ENCODE results near the gene GPI.

Gene GPI

DNA sequence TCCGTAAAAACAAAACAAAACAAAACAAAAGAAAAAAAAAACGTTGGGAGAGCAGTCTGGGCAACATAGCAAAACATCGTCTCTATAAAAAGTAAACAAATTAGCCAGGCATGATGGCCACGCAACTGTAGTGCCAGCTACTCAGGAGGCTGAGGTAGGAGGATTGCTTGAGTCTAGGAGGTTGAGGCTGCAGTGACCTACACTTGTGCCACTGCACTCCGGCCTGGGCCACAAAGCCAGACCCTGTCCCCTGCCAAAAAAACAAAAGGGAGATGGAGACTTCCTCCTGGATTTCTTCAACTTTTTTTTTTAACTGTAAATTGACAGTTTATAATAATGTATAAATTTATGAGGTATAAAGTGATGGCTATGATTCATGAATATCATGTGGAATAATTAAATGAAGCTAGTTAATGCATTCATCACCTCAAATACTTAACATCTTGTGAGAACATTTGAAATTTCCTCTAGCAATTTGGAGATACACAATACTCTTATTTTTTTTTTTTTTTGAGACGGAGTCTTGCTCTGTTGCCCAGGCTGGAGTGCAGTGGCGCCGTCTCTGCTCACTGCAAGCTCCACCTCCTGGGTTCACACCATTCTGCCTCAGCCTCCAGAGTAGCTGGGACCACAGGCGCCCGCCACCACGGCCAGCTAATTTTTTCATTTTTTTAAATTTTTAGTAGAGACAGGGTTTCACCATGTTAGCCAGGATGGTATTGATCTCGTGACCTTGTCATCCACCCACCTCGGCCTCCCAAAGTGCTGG, 41.1 kb downstream of the GPI start:
- DNase-seq: no peak

DNA sequence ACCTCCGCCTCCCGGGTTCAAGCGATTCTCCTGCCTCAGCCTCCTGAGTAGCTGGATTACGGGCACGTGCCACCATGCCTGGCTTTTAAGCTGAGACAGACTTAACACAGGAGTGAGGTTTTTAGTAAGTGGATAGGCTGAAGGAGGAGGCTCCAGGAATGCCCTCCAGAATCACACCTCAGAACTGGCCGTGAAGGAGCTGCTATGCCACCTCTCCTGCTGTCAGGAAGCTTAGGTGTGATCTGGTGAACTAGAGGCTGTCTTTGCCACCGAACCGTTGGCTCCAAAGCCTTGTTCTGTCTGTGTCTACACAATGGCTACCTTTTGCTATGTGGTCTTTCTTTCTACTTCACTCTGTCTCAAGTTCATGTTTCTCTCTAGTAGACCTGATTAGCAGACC, 43.4 kb downstream of the GPI start:
- no peak for DNase-seq

DNA sequence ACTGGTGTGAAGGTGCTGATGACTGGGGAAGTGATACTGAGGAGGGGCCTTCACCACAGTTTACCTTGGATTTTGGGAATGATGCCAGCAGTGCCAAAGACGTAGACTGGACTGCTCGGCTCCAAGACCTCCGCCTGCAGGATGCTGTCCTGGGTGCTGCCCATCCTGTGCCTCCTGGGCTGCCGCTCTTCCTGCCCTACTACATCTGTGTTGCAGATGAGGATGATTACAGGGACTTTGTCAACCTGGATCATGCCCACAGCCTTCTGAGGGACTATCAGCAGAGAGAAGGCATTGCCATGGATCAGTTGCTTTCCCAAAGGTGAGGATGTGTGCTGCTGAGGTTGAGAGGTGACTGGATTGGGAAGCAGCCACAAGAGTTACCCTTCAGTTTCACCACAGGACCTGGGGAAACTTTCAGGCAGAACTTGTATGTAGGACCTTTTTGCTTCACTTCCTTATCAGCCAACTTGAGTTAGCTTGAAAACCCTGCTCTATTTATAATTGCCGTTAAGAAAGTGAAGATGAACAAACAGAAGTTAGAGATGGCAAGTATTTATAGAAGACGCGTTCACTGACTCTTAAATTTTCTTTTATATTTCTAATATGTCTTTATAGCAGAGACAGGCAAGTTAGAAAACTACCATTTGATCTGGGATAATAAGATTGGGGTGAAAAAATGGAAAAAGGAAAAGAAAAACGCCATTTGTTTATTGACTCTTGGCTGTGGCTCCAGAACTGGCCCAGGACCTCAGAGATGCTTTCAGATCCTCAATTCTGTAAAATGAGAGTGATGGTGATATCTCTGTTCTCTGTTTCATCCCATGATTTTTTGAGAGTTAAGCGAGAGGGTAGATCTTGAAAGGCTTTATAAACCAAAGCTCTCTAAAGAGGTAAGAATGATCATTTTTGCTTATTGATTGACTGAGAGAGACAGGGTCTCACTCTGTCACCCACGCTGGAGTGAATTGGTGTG, 44.5 kb downstream of the GPI start:
- DNase-seq: no peak

DNA sequence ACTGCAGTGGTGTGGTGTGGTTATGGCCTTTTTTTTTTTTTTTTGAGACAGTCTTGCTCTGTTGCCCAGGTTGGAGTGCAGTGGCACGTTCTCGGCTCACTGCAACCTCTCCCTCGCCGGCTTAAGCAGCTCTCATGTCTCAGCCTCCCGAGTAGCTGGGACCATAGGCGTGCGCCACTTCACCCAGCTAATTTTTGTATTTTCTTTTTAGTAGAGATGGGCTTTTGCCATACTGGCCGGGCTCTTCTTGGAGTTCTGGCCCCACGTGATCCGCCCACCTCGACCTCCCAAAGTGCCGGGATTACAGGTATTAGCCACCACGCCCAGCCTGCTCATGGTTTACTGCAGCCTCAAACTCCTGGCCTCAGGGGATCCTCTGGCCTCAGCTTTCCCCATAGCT, 46.2 kb downstream of the GPI start:
- no peak for DNase-seq

DNA sequence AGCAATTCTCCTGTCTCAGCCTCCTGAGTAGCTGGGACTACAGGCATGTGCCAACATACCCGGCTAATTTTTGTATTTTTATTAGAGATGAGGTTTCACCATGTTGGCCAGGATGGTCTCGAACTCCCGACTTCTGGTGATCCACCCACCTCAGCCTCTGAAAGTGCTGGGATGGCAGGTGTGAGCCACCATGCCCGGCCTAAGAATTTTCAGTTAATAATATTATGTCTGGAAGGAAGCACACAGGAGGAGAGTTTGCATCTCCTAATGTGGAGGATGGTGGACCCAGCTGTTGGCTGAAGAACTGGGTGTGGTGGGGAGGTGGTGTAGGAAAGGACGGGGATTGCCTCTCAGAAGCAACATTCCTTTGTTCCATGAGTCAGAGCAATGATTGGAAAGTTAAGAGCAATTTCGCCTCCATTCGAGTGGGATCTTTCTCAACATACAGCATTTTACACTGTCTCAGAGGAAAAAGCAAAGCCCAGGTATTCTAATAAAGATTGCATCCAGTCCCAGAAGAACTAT, 51.1 kb downstream of the GPI start:
- no peak for DNase-seq

DNA sequence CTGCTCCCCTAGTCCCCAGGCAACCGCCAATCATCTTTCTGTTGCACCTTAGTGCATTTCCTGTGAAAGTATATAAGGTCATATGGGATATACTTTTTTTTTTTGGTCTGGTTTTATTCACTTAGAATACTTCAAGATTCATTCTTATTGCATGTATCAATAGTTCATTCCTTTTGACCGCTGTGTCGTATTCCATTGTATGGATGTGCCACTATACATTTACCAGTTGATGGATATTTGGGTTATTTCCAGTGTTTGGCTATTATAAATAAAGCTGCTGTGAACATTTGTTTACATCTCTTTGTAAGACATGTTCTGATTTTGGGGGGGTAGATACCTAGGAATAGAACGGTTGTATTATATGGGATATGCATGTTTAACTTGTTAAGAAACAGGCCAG, 53.3 kb downstream of the GPI start:
- DNase-seq: no peak

DNA sequence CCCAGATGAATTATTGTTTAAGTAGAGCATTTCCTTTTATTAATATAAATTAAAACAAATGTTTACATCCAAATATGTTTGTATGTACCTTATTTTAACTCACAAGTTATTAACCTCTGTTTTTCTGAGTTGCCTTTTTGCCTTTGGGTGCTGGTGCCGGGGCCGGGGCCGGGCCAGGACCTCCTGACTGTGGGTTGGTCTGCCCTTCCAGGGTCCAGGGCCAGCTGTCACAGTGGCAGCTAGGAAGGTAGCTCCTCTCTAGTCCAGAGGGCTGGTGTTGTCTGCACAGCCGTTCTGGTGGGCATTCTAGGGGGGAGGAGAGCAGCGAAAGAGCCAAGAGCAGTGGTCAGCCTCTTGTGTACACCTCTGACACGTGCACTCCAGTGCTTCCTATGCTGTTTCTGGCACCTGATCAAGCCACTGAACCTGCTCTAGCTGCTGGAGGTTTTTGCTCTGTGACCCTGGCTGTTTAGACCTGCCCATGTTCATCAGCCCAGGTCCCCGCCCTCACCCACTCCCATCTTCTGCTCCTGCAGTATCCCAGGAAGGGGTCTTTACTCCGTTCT, 61.2 kb downstream of the GPI start:
- no peak for DNase-seq

DNA sequence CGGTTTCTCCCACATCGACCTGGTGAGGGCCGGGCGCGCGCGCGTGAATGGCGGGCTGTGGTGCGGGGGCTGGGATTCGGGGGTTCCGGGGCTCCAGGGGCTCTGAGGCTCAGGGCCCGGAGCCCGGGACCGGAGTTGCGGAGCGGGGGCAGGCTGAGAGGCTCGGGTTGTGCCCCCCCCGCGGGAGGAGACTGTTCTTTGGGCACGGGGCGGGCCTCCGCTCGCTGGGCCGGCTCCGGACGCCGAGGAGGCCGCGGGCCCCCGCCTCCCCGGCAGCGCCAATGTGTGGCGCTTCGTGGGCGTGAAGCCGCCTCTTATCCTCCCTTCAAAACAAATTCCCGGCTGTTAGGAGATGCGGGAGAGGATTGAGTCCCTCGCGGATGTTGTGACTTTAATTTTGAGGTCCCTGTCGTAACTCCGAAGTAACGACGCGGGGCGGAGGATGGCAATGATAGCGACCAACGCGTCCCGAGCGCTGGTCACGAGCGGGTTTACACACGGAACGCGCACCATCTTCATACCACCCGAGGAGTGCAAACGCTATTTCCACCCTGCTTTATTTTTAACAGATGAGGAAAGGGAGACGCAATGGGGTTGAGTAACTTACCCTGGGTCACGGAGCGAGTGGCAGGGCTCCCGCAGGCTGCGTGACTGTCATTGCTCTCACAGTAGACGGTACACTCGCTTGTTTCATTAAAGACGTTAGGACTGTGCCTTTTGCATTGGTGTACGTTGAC, 63.7 kb downstream of the GPI start:
- no peak for DNase-seq

DNA sequence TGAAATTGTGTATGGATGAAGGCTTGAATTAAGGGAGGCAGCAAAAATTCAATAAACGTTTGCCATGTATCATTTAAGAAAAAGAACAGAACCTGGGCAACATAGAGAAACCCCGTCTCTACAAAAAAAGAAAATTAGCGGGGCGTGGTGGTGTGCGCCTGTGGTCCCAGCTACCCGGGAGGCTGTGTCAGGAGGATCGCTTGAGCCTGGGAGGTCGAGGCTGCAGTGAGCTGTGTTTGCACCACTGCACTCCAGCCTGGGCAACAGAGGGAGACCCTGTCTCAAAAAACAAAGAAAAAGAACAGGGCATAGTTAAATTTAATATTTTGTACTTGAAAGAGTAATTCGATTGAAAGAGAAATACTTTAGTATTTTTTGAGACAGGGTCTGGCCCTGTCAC, 64.6 kb downstream of the GPI start:
- DNase-seq: no peak

DNA sequence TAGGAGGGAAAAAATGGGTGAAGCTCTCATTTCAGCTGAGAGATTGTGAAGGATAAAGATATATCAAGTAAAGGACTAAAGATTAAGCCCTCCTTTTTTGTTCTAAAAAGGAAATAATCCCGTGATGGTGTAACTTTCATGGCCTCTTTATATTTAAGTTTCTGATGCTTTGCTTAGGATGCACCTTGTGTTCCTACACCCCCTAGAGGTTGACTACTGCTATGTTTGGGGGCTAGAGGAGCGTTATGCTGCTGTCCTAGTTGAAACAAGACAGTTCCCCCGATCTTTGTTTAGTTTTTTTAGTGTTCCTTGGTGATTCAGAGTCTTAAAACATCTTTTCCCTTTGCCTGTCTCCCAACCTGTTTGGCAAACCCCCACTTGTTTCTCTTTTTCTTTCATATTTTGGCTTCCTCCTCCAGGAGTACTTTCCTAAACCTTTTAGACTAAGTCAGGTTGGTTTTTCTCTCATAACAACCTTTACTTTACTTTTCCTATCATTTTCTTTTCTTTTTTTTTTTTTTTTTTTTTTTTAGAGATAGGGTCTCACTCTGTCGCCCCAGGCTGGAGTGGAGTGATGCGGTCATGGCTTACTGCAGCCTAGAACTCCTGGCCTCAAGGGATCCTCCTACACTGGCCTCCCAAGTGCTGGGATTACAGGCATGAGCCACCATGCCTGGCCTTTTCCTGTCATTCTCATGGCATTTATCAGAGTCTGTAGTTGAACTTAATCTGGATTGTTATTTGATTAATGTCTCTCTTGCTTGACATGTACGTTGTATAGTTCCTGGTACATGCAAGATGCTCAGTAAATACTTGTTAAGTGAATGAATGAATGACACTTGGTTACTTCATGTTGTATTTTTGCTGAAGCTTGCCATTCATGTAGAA, 66.0 kb downstream of the GPI start:
- no peak for DNase-seq

DNA sequence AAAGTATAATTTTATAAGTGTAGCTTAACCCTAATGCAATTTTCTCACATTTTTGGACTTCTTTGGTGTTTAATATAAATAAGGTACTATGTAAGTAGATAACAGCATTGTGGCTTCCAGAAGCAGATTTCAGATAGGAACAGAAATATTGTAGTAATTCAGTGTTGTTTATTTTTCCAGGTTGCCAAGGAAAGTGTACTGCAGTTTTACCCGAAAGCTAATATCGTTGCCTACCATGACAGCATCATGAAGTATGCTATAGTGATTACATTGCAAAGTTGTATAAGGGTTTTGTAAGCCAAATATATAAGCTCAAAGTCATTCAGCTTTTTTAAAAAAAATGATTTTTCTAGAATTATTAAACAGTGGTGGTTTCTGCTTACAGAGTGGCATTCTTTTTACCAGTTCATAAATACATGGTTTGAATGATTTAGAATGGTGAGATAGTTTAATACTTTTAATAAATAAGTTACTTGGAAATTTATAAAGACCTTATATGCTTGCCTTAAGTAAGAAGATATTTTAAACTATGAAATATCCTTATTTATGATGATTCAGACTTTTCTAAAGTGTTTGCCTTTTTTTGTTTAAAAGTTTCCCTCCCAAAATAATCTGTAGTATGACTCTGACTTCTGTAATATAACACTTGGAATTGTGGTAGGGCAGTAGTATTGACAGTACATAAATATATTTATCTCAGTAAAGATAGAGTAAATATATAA, 66.8 kb downstream of the GPI start:
- no peak for DNase-seq

DNA sequence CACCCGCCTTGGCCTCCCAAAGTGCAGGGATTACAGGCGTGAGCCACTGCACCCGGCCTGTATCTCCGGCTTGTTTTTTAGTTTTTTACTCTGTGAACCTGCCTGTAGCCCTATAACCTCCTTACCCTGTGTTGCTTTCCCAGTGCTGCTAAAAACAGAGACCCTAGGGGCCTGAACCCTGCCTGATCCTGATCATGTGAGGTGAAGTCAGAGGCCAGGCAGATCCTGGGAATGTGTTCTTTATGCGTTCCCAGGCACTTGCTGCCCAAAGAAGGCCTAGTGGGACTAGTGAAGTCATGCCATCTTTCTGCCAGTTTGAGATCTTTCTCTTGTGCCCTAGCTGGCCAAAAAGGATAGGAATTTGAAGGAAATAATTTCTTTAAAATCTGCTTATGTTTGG, 67.8 kb downstream of the GPI start:
- DNase-seq: no peak

DNA sequence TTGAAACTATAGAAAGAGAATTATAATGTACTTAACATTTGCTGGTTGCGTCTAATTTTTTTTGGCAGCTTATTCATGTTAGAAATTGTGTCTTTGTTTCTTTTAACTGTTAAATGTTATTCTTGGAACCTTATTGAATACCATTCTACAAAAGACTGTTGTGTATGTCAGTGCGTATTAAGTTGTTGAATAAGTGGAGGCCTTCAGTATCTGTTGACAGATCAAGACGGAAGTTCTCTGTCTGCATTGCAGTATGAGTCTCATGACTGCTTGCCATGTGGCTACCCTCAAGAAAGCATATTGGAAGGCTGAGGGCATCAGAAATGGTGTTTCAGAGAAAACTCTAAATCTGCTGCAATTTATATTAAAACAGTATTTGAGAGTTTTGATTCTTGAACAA, 71.7 kb downstream of the GPI start:
- no peak for DNase-seq

DNA sequence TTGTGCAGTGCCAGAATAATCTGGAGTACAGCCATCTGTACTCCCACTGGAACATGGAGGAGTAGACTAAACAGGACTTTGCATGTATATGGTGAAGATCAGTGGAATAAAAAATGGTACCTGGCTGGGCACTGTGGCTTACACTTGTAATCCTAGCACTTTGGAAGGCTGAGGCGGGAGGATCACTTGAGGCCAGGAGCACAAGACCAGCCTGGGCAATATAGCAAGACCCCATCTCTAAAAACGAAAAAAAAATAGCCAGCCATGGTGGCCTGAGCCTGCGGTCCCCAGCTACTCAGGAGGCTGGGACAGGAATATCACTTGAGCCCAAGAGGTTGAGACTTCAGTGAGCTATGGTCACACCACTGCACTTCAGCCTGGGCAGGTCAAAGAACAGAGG, 83.2 kb downstream of the GPI start:
- DNase-seq: no peak

Data from femur (tissue), 1 donor.